NCI-H345 treated with DMSO at 0.1 percent for 48 hours (cell line): ENCODE data around the gene RMI1.
"Not testable (repeated sequence)": the region's sequence is repeated elsewhere in the genome, so short reads cannot be mapped to it uniquely, and the experiment has no call there.

ENCODE experiments used
- DNase-seq: peaks from one replicate; lab custom pipeline; 2025; ENCODE audit not compliant: unreplicated experiment; lab: John Stamatoyannopoulos, UW

RMI1 gene

DNA sequence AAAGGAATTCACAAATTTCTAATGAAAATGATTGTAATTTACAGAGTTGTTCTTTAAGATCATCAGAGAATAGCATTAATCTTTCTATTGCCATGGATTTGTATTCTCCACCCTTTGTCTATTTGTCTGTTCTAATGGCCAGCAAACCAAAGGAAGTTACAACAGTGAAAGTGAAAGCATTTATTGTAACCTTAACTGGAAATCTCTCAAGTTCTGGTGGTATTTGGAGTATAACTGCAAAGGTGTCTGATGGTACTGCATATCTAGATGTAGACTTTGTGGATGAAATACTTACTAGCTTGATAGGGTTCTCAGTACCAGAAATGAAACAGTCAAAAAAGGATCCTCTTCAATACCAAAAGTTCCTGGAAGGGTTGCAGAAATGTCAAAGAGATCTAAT is 21.7 kb downstream of the RMI1 start:
- no peak for DNase-seq

DNA sequence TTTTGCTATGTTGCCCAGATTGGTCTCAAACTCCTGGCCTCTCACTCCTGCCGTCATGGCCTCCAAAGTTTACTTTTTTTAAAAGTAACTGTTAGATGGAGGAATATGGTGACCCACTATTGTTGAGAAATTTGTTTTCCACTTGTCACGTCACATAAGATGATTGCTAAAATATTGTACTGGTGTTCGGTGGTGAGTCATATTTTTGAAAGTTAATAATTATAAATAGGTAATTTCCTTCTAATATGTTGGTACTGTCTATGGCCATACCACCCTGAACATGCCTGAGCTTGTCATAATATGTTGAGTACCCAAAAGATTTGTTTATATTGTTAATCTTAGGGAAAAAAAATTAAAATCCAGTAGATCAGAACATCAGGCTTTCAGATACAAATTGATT is 22.6 kb downstream of the RMI1 start:
- DNase-seq = no peak

DNA sequence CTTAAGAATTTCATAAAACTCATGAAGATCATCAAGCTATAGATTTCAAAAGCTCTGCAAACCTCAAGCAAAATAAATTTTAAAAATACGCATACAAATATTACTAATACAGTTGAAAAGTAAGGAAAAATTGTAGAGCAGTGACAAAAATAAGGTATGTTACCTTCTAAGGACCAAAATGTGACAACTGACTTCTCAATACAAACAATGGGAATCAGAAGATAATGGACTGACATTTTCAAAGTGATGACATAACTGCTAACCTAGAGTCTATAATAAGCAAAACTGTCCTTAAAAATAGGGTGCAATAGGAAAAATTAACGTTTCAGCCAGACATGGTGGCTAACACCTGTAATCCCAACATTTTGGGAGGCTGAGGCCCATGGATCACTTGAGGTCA is 27.1 kb downstream of the RMI1 start:
- DNase-seq = no peak

DNA sequence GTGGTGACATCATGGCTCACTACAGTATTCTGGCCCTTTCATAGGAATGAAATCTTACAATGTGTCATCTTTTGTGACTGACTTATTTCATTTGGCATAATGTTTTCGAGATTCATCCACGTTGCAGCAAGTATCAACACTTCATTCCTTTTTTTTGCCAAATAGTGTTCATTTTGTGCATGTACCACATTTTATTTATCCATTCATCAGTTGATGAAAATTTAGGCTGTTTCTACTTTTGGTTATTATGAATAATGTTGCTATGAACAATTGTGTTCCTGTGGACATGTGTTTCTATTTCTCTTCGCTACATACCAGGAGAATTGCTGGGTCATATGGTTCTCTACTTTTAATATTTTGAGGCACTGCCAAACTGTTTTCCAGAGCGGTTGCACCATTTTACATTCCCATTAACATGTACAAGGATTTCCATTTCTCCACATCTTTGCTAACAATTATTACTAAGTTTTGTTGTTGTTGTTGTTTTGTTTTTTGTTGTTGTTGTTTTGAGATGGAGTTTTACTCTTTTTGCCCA is 43.5 kb downstream of the RMI1 start:
- DNase-seq = no peak

DNA sequence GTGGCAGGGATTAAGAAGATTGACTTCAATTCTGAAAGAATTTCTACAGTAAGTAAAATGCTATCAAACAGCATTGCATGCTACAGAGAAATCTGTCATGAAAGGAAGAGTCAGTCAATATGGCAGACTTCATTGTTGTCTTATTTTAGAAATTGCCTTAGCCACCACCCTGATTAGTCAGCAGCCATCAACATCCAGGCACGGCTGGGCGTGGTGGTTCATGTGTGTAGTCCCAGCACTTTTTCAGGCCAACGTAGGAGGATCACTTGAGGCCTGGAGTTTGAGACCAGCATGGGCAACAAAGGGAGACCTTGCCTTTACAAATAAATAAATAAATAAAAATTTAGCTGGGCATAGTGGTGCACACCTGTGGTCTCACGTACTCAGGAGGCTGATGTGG is 46.6 kb downstream of the RMI1 start:
- no peak for DNase-seq

DNA sequence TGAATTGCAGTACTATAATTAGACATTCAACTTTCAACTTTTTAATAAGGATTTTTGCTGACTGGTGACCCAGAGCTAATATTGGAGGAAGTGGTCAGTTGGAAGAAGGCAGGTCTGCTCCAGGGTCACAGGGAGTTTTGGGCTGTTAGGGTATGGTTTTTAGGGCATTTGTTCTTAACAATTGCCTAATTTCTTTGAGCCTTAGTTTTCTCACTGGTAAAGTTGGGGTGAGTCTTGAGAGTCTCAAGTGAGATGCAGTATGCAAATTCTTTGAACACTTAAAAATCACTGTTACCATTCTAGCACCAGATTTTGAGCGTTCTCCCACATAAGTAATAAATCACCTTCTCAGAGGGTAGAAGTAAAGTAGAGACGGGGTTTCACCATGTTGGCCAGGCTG is 50.9 kb downstream of the RMI1 start:
- DNase-seq = no peak

DNA sequence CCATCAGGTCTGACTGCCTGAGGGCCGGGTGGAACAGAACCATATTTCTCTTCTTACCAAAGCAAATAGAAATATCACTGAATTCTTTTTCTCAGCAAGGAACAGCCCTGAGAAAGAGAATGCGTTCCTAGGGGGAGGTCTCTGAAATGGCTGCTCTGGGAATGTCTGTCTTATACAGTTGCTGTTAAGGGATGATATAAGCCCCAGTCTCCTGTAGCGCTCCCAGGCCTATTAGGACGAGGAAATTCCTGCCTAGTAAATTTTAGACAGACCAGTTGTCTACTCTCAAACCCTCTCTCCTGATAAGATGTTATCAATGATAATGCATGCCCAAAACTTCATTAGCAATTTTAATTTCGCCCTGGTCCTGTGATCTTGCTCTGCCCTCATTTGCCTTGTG is 61.3 kb downstream of the RMI1 start:
- DNase-seq = not testable (repeated sequence)

DNA sequence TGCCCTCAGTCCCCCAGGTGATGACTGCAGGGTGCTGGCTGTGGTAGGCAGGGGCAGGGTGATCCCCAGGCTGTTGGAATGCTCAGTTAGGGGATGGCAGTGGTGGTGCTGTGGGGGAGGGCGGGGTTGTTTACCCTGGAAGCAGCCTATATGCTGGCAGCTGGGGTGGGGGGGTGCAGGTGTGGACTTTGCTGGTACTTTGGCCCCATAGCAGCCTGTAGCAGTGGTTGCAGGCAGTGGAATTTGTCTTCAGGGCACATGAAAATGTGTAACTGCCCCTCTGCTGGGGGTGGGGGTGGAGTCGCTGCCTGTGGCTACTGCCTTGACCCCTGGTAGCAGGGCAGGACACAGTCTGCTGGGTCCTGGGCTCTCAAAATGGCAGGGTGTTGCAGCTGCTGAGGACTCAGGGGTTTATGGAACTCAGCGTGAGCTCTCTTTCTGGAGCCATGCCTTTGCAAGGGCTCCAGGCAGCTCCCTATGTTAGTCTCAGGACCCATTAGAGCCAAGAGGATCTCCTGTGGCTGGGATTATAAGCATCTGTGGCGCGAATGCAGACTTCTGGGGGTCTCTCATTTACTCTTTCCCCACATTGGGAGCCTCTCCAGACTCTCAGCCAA is 65.0 kb downstream of the RMI1 start:
- DNase-seq = no peak
